ENCODE measurements around the gene FAM184B.
A peak's percentile ranks its signal among the peaks of the same experiment; 100 is the strongest.

The FAM184B gene

GRCh38 chr4:17584521-17585213 lies 196.8 kb downstream of the FAM184B start:
- no peak for TF ChIP-seq CTCF (IDR thresholded peaks at IDR 0.05)
- H3K27ac ChIP-seq: no peak overlapping the region
- no peak for DNase-seq (ENCODE audit: low spot score)
- no peak overlapping the region for H3K4me3 ChIP-seq

GRCh38 chr4:17583941-17584340 lies 197.5 kb downstream of the FAM184B start:
- no peak for TF ChIP-seq CTCF (IDR thresholded peaks at IDR 0.05)
- Histone ChIP-seq H3K4me3 (no peak overlapping the region), H3K27ac (no peak overlapping the region)
- DNase-seq (ENCODE audit: low spot score): no peak

GRCh38 chr4:17583276-17583675 lies 198.1 kb downstream of the FAM184B start:
- H3K4me3 ChIP-seq: no peak overlapping the region
- DNase-seq (ENCODE audit: low spot score): no peak
- H3K27ac ChIP-seq: no peak overlapping the region
- no peak for TF ChIP-seq CTCF (IDR thresholded peaks at IDR 0.05)

- H3K4me3 ChIP-seq: peak overlapping the region; percentile 10
- no peak overlapping the region for H3K27ac ChIP-seq
- no peak for TF ChIP-seq CTCF (IDR thresholded peaks at IDR 0.05)
- no peak for DNase-seq (ENCODE audit: low spot score)
Observed at GRCh38 chr4:17580969-17581368, 200.5 kb downstream of the FAM184B start.
